Mucosa of descending colon (tissue), 3 donors: ENCODE data around the gene TXNRD2. TPM values are rescaled to one million over a fixed set of nuclear protein-coding genes. Genes with fewer than 3 reads are reported as not detected.

Experiments used
- ATAC-seq: fragments of 200-7000 bp; cut with Tn5 transposase; one replicate; pipeline ENCODE4 v1.9.1; 2020; ENCODE audit warnings: mild to moderate bottlenecking, moderate library complexity
- DNase-seq, 3 donors: peaks; one replicate each; pipeline ENCODE4 v3.0.0-alpha.2; 2020
- H3K36me3 ChIP-seq: fragments of 200-600 bp; one replicate; pipeline ENCODE4 v1.8.0; 2021; ENCODE audit warnings: low read depth, mild to moderate bottlenecking
- H3K4me1 ChIP-seq: fragments of 200-600 bp; one replicate; pipeline ENCODE4 v1.8.0; 2021; ENCODE audit warnings: low read depth, mild to moderate bottlenecking
- H3K4me3 ChIP-seq: fragments of 200-600 bp; one replicate; pipeline ENCODE4 v1.8.0; 2021; ENCODE audit warnings: mild to moderate bottlenecking
- H3K9me3 ChIP-seq: fragments of 200-600 bp; one replicate; pipeline ENCODE4 v1.8.0; 2021; ENCODE audit warnings: mild to moderate bottlenecking
- intact Hi-C, 2 donors: fragments of 100-400 bp; cut with DNase I in 1 of 2; cut with micrococcal nuclease in 1 of 2; formaldehyde crosslinking; loops; one replicate each; pipeline versions ENCODE4 v1.11.0 to v1.11.1; 2022; cut with DNase I, micrococcal nuclease
- total RNA-seq, 3 donors: library from RNA; stranded (reverse); fragmentation: NEBNext Ultra II Directional in 2 of 3; extraction: Animal tissue kit (Norgen Biotek cat#: 25700) in 2 of 3; gene quantifications; one replicate each; pipeline versions ENCODE4 v1.2.1 to v1.2.4, GENCODE V29; 2021 to 2023
- TF ChIP-seq, protein P1 (sequence below): fragments of 200-600 bp; IDR thresholded peaks from one replicate; pipeline ENCODE4 v1.8.0; 2022; ENCODE audit warnings: antibody characterized with exemption, mild to moderate bottlenecking
- donor health status: DM: no; HTN: no; CAD: no; lungs with moderate emphysema.
- donor health status: DM: no; HTN: no; CAD: no.
- donor health status: DM: no; HTN: yes; CAD: no.

The TXNRD2 gene
- total RNA-seq, 3 donors from 2014 or later = 20.9 to 23.6 (median 22.6) TPM

GRCh38 chr22:19897726-19898125 lies 43.9 kb downstream of the TXNRD2 start:
- TF ChIP-seq, protein P1, sequence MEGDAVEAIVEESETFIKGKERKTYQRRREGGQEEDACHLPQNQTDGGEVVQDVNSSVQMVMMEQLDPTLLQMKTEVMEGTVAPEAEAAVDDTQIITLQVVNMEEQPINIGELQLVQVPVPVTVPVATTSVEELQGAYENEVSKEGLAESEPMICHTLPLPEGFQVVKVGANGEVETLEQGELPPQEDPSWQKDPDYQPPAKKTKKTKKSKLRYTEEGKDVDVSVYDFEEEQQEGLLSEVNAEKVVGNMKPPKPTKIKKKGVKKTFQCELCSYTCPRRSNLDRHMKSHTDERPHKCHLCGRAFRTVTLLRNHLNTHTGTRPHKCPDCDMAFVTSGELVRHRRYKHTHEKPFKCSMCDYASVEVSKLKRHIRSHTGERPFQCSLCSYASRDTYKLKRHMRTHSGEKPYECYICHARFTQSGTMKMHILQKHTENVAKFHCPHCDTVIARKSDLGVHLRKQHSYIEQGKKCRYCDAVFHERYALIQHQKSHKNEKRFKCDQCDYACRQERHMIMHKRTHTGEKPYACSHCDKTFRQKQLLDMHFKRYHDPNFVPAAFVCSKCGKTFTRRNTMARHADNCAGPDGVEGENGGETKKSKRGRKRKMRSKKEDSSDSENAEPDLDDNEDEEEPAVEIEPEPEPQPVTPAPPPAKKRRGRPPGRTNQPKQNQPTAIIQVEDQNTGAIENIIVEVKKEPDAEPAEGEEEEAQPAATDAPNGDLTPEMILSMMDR = no peak
- intact Hi-C loops = no loop called here
- ATAC-seq (no peak), DNase-seq (no peak)
- Histone ChIP-seq H3K4me1 (peaks cover 4% of the 10 kb centered on the region), H3K4me3 (no peak overlapping the region), H3K9me3 (no peaks in the 10 kb centered on the region), H3K36me3 (no peaks in the 10 kb centered on the region)

- Histone ChIP-seq H3K36me3 (no peaks in the 10 kb centered on the region), H3K9me3 (no peaks in the 10 kb centered on the region), H3K4me1 (peaks cover 4% of the 10 kb centered on the region), H3K4me3 (no peak overlapping the region)
- TF ChIP-seq, protein P1 = no peak
- no peak for ATAC-seq
- no peak for DNase-seq
- intact Hi-C loops = no loop called here
These were observed 44.8 kb downstream of the TXNRD2 start for GRCh38 chr22:19896665-19897355.

- intact Hi-C loops = no loop called here
- Histone ChIP-seq H3K9me3 (no peaks in the 10 kb centered on the region), H3K36me3 (no peaks in the 10 kb centered on the region), H3K4me1 (no peaks in the 10 kb centered on the region), H3K4me3 (no peak overlapping the region)
- no peak for ATAC-seq
- TF ChIP-seq, protein P1 = no peak
- peak in 1 of 3 donors; percentile 45 for DNase-seq
These were observed 46.3 kb downstream of the TXNRD2 start for GRCh38 chr22:19895160-19895849.

- ATAC-seq (no peak), DNase-seq (peak in 1 of 3 donors; percentile 48)
- intact Hi-C loops = no loop called here
- Histone ChIP-seq H3K4me1 (no peaks in the 10 kb centered on the region), H3K4me3 (no peak overlapping the region), H3K9me3 (no peaks in the 10 kb centered on the region), H3K36me3 (no peaks in the 10 kb centered on the region)
- TF ChIP-seq, protein P1 = no peak
These were observed 48.3 kb downstream of the TXNRD2 start for GRCh38 chr22:19893363-19893762.

DNA sequence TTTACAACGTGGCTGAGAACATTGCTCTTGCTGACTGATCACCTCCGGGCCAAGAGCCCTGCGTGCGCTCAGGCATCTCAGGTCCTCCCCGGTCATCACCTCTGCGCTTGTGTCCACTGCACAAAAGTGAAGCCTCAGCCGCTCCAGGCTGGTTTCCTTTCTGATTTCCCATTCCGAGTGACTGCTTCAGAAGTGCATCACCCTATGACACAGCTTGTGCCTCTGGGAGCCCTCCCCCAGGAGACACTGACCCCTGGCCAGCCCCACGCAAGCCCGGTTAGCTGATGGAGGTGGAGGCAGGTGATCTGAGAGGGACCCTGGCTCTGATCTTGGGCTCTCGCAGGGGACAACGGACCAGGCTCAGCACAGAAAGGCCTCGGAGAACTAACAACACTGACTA lies 48.7 kb downstream of the TXNRD2 start:
- DNase-seq (no peak), ATAC-seq (no peak)
- Histone ChIP-seq H3K9me3 (no peaks in the 10 kb centered on the region), H3K4me1 (no peaks in the 10 kb centered on the region), H3K4me3 (no peak overlapping the region), H3K36me3 (no peaks in the 10 kb centered on the region)
- intact Hi-C loops = no loop called here
- TF ChIP-seq, protein P1 = no peak
